ENCODE results near the gene BRIP1. TPM values are rescaled to one million over a fixed set of nuclear protein-coding genes. Genes with fewer than 3 reads are reported as not detected.

Gene BRIP1
- polyA plus RNA-seq, 1 donor from 2014 or later = 2.7 TPM

- H3K27ac Mint-ChIP-seq = no peak overlapping the region
- H3K4me1 Mint-ChIP-seq = no peaks in the 10 kb centered on the region
- H3K36me3 Mint-ChIP-seq = no peaks in the 10 kb centered on the region
- peaks cover 6 to 12% (median 7%) of the 10 kb centered on the region in 3 donors for H3K9me3 Mint-ChIP-seq
- no peaks in the 10 kb centered on the region for H3K27me3 Mint-ChIP-seq
- no peak overlapping the region for H3K4me3 Mint-ChIP-seq
These were observed 216.3 kb downstream of the BRIP1 start for GRCh38 chr17:61647047-61647446.

- Mint-ChIP-seq H3K4me3 (no peak overlapping the region), H3K27ac (no peak overlapping the region), H3K9me3 (peaks cover 5 to 6% (median 6%) of the 10 kb centered on the region in 3 donors), H3K36me3 (no peaks in the 10 kb centered on the region), H3K27me3 (no peaks in the 10 kb centered on the region), H3K4me1 (no peaks in the 10 kb centered on the region)
These were observed 216.8 kb downstream of the BRIP1 start for GRCh38 chr17:61646482-61646881.

GRCh38 chr17:61645920-61646319, 217.4 kb downstream of the BRIP1 start:
- no peaks in the 10 kb centered on the region for H3K4me1 Mint-ChIP-seq
- H3K9me3 Mint-ChIP-seq = peaks cover 4 to 5% (median 4%) of the 10 kb centered on the region in 3 donors
- H3K4me3 Mint-ChIP-seq = no peak overlapping the region
- no peak overlapping the region for H3K27ac Mint-ChIP-seq
- no peaks in the 10 kb centered on the region for H3K36me3 Mint-ChIP-seq
- H3K27me3 Mint-ChIP-seq = no peaks in the 10 kb centered on the region

GRCh38 chr17:61644800-61645774, 218.2 kb downstream of the BRIP1 start:
- Mint-ChIP-seq H3K4me1 (no peaks in the 10 kb centered on the region), H3K4me3 (no peak overlapping the region), H3K27me3 (no peaks in the 10 kb centered on the region), H3K27ac (no peak overlapping the region), H3K36me3 (no peaks in the 10 kb centered on the region), H3K9me3 (peaks cover 0 to 1% (median 0%) of the 10 kb centered on the region in 3 donors)

GRCh38 chr17:61642768-61643167, 220.6 kb downstream of the BRIP1 start:
- H3K9me3 Mint-ChIP-seq = peaks cover 0 to 4% (median 2%) of the 10 kb centered on the region in 3 donors
- no peak overlapping the region for H3K4me3 Mint-ChIP-seq

GRCh38 chr17:61641715-61642114, 221.6 kb downstream of the BRIP1 start:
- no peak overlapping the region for H3K27ac Mint-ChIP-seq
- no peaks in the 10 kb centered on the region for H3K36me3 Mint-ChIP-seq
- H3K27me3 Mint-ChIP-seq = peaks cover 2% of the 10 kb centered on the region
- H3K9me3 Mint-ChIP-seq = peaks cover 0 to 4% (median 2%) of the 10 kb centered on the region in 3 donors
- no peak overlapping the region for H3K4me3 Mint-ChIP-seq
- peaks cover 0 to 5% (median 2%) of the 10 kb centered on the region in 3 donors for H3K4me1 Mint-ChIP-seq

More at GRCh38 chr17:61642768-61643167, 220.6 kb downstream of the BRIP1 start:
- Mint-ChIP-seq H3K27me3 (no peaks in the 10 kb centered on the region), H3K27ac (no peak overlapping the region), H3K4me1 (peaks cover 0 to 3% (median 2%) of the 10 kb centered on the region in 3 donors), H3K36me3 (no peaks in the 10 kb centered on the region)

GRCh38 chr17:61641084-61641483, 222.2 kb downstream of the BRIP1 start:
- H3K27me3 Mint-ChIP-seq = peaks cover 2% of the 10 kb centered on the region
- H3K4me3 Mint-ChIP-seq = no peak overlapping the region
- peaks cover 1 to 7% (median 4%) of the 10 kb centered on the region in 3 donors for H3K4me1 Mint-ChIP-seq
- H3K36me3 Mint-ChIP-seq = no peaks in the 10 kb centered on the region
- H3K9me3 Mint-ChIP-seq = peaks cover 0 to 4% (median 2%) of the 10 kb centered on the region in 3 donors
- H3K27ac Mint-ChIP-seq = no peak overlapping the region

- Mint-ChIP-seq H3K27ac (no peak overlapping the region), H3K27me3 (peaks cover 2% of the 10 kb centered on the region), H3K36me3 (no peaks in the 10 kb centered on the region), H3K9me3 (peaks cover 2 to 11% (median 2%) of the 10 kb centered on the region in 3 donors), H3K4me3 (no peak overlapping the region), H3K4me1 (peaks cover 5 to 11% (median 6%) of the 10 kb centered on the region in 3 donors)
These were observed 223.5 kb downstream of the BRIP1 start for GRCh38 chr17:61639818-61640217.

GRCh38 chr17:61638087-61638486, 225.2 kb downstream of the BRIP1 start:
- Mint-ChIP-seq H3K4me3 (no peak overlapping the region), H3K27ac (no peak overlapping the region), H3K36me3 (no peaks in the 10 kb centered on the region), H3K27me3 (peaks cover 5% of the 10 kb centered on the region), H3K9me3 (peaks cover 2 to 11% (median 2%) of the 10 kb centered on the region in 3 donors), H3K4me1 (peaks cover 5 to 11% (median 6%) of the 10 kb centered on the region in 3 donors)

GRCh38 chr17:61635913-61636432, 227.4 kb downstream of the BRIP1 start:
- H3K9me3 Mint-ChIP-seq = peaks cover 2 to 11% (median 2%) of the 10 kb centered on the region in 3 donors
- H3K4me3 Mint-ChIP-seq = no peak overlapping the region
- peaks cover 5 to 11% (median 6%) of the 10 kb centered on the region in 3 donors for H3K4me1 Mint-ChIP-seq
- H3K27me3 Mint-ChIP-seq = peaks cover 13% of the 10 kb centered on the region
- no peak overlapping the region for H3K27ac Mint-ChIP-seq
- H3K36me3 Mint-ChIP-seq = no peaks in the 10 kb centered on the region

- peaks cover 15% of the 10 kb centered on the region for H3K27me3 Mint-ChIP-seq
- H3K4me1 Mint-ChIP-seq = peaks cover 5 to 11% (median 6%) of the 10 kb centered on the region in 3 donors
- peaks cover 2 to 11% (median 2%) of the 10 kb centered on the region in 3 donors for H3K9me3 Mint-ChIP-seq
- no peaks in the 10 kb centered on the region for H3K36me3 Mint-ChIP-seq
- H3K27ac Mint-ChIP-seq = no peak overlapping the region
- no peak overlapping the region for H3K4me3 Mint-ChIP-seq
These were observed 228.3 kb downstream of the BRIP1 start for GRCh38 chr17:61634942-61635538.

- Mint-ChIP-seq H3K36me3 (no peaks in the 10 kb centered on the region), H3K27ac (no peak overlapping the region), H3K4me3 (no peak overlapping the region), H3K4me1 (peaks cover 5 to 11% (median 6%) of the 10 kb centered on the region in 3 donors), H3K27me3 (peaks cover 16% of the 10 kb centered on the region), H3K9me3 (peaks cover 0 to 11% (median 2%) of the 10 kb centered on the region in 3 donors)
These were observed 229.3 kb downstream of the BRIP1 start for GRCh38 chr17:61634011-61634539.

GRCh38 chr17:61632826-61633225, 230.5 kb downstream of the BRIP1 start:
- peaks cover 16% of the 10 kb centered on the region for H3K27me3 Mint-ChIP-seq
- H3K4me1 Mint-ChIP-seq = peaks cover 4 to 8% (median 5%) of the 10 kb centered on the region in 3 donors
- H3K9me3 Mint-ChIP-seq = peaks cover 0 to 7% (median 2%) of the 10 kb centered on the region in 3 donors
- H3K4me3 Mint-ChIP-seq = no peak overlapping the region
- no peak overlapping the region for H3K27ac Mint-ChIP-seq
- H3K36me3 Mint-ChIP-seq = no peaks in the 10 kb centered on the region

- peaks cover 16% of the 10 kb centered on the region for H3K27me3 Mint-ChIP-seq
- H3K4me3 Mint-ChIP-seq = no peak overlapping the region
These were observed 231.5 kb downstream of the BRIP1 start for GRCh38 chr17:61631800-61632199.

More at GRCh38 chr17:61631800-61632199, 231.5 kb downstream of the BRIP1 start:
- H3K36me3 Mint-ChIP-seq = no peaks in the 10 kb centered on the region
- H3K4me1 Mint-ChIP-seq = peaks cover 4 to 6% (median 5%) of the 10 kb centered on the region in 3 donors
- H3K9me3 Mint-ChIP-seq = peaks cover 0 to 7% (median 2%) of the 10 kb centered on the region in 3 donors
- peak overlapping the region in 1 of 3 donors; percentile 18 for H3K27ac Mint-ChIP-seq
